ENCODE results near the gene ACYP2.

ACYP2 gene

GRCh38 chr2:54207666-54208195 lies 92.3 kb downstream of the ACYP2 start:
- no peak for TF ChIP-seq ZNF274 (IDR thresholded peaks at IDR 0.05; ENCODE audit: low read depth, low read length)

GRCh38 chr2:54208364-54209240 lies 93.2 kb downstream of the ACYP2 start:
- no peak overlapping the region for H3K4me3 ChIP-seq (ENCODE audit: low read length)
- TF ChIP-seq ZNF274 (IDR thresholded peaks at IDR 0.05; ENCODE audit: low read depth, low read length), result no peak

More at GRCh38 chr2:54207666-54208195, 92.3 kb downstream of the ACYP2 start:
- H3K4me3 ChIP-seq (ENCODE audit: low read length), result no peak overlapping the region

GRCh38 chr2:54209379-54209778 lies 94.0 kb downstream of the ACYP2 start:
- no peak for TF ChIP-seq ZNF274 (IDR thresholded peaks at IDR 0.05; ENCODE audit: low read depth, low read length)
- no peak overlapping the region for H3K4me3 ChIP-seq (ENCODE audit: low read length)

GRCh38 chr2:54212456-54212855 lies 97.0 kb downstream of the ACYP2 start:
- no peak for TF ChIP-seq ZNF274 (IDR thresholded peaks at IDR 0.05; ENCODE audit: low read depth, low read length)
- no peak overlapping the region for H3K4me3 ChIP-seq (ENCODE audit: low read length)

- no peak for TF ChIP-seq ZNF274 (IDR thresholded peaks at IDR 0.05; ENCODE audit: low read depth, low read length)
- no peak overlapping the region for H3K4me3 ChIP-seq (ENCODE audit: low read length)
These were observed 97.7 kb downstream of the ACYP2 start for GRCh38 chr2:54213082-54213481.

- no peak for TF ChIP-seq ZNF274 (IDR thresholded peaks at IDR 0.05; ENCODE audit: low read depth, low read length)
- H3K4me3 ChIP-seq (ENCODE audit: low read length), result no peak overlapping the region
These were observed 109.6 kb downstream of the ACYP2 start for GRCh38 chr2:54224997-54225396.

GRCh38 chr2:54226260-54226659 lies 110.8 kb downstream of the ACYP2 start:
- H3K4me3 ChIP-seq (ENCODE audit: low read length), result no peak overlapping the region
- no peak for TF ChIP-seq ZNF274 (IDR thresholded peaks at IDR 0.05; ENCODE audit: low read depth, low read length)

- no peak for TF ChIP-seq ZNF274 (IDR thresholded peaks at IDR 0.05; ENCODE audit: low read depth, low read length)
- H3K4me3 ChIP-seq (ENCODE audit: low read length), result no peak overlapping the region
These were observed 112.4 kb downstream of the ACYP2 start for GRCh38 chr2:54227798-54228197.

- H3K4me3 ChIP-seq (ENCODE audit: low read length), result no peak overlapping the region
- TF ChIP-seq ZNF274 (IDR thresholded peaks at IDR 0.05; ENCODE audit: low read depth, low read length), result no peak
These were observed 113.5 kb downstream of the ACYP2 start for GRCh38 chr2:54228945-54229344.

GRCh38 chr2:54233832-54234649 lies 118.6 kb downstream of the ACYP2 start:
- no peak for TF ChIP-seq ZNF274 (IDR thresholded peaks at IDR 0.05; ENCODE audit: low read depth, low read length)
- H3K4me3 ChIP-seq (ENCODE audit: low read length), result no peak overlapping the region

GRCh38 chr2:54237428-54237827 lies 122.0 kb downstream of the ACYP2 start:
- TF ChIP-seq ZNF274 (IDR thresholded peaks at IDR 0.05; ENCODE audit: low read depth, low read length), result no peak

GRCh38 chr2:54239427-54239826 lies 124.0 kb downstream of the ACYP2 start:
- TF ChIP-seq ZNF274 (IDR thresholded peaks at IDR 0.05; ENCODE audit: low read depth, low read length), result no peak
- no peak overlapping the region for H3K4me3 ChIP-seq (ENCODE audit: low read length)

More at GRCh38 chr2:54237428-54237827, 122.0 kb downstream of the ACYP2 start:
- H3K4me3 ChIP-seq (ENCODE audit: low read length), result no peak overlapping the region

- TF ChIP-seq ZNF274 (IDR thresholded peaks at IDR 0.05; ENCODE audit: low read depth, low read length), result no peak
- no peak overlapping the region for H3K4me3 ChIP-seq (ENCODE audit: low read length)
These were observed 125.4 kb downstream of the ACYP2 start for GRCh38 chr2:54240515-54241469.
